GM12878 (cell line): Measurements from ENCODE around the gene RAC3. TPM values are rescaled to one million over a fixed set of nuclear protein-coding genes. Genes with fewer than 3 reads are reported as not detected.

Experiments used
- ATAC-seq: fragments of 200-7000 bp; cut with Tn5 transposase; 3 replicates; pipeline ENCODE4 v1.9.1; 2020; ENCODE audit warnings: mild to moderate bottlenecking, moderate library complexity
- BruUV-seq: library from RNA; stranded (reverse); fragments of 400-500 nt; replicated peaks from 2 replicates; lab custom pipeline; 2021; lab: Mats Ljungman, UMichigan
- CTCF ChIA-PET: fragments of 300-600 bp; sonication (Branson Sonifier 250); formaldehyde crosslinking; extraction: SDS; loops from one replicate; lab custom pipeline; 2021; ENCODE audit warnings: inconsistent platforms; lab: Yijun Ruan, JAX
- POLR2A ChIA-PET: fragments of 350-600 bp; formaldehyde crosslinking; extraction: SDS; loops from one replicate; lab custom pipeline; 2021; ENCODE audit warnings: inconsistent platforms; lab: Charles Lee
- RAD21 ChIA-PET: fragments of 300-600 bp; sonication (Branson Sonifier 250); formaldehyde crosslinking; loops from one replicate; lab custom pipeline; 2023; ENCODE audit warnings: antibody characterized with exemption; ENCODE audit not compliant: unreplicated experiment; lab: Charles Lee
- SMC1A ChIA-PET: fragments of 300-600 bp; sonication (Branson Sonifier 250); formaldehyde crosslinking; loops from one replicate; lab custom pipeline; 2023; ENCODE audit not compliant: unreplicated experiment, uncharacterized antibody; lab: Charles Lee
- DNase-seq: peaks from one replicate; pipeline ENCODE4 v3.0.0-alpha.2; 2011; ENCODE audit warnings: low read depth, low spot score
- FAIRE-seq: peaks from 3 replicates; lab custom pipeline; 2011; peaks lifted over from hg19 to GRCh38; lab: Jason Lieb, UNC
- H2AFZ ChIP-seq: 2 replicates; pipeline ENCODE4 v1.6.0; 2011; ENCODE audit warnings: low read depth, low read length, control low read depth; ENCODE audit not compliant: control insufficient read depth
- H3K27ac ChIP-seq: 2 replicates; pipeline ENCODE4 v1.5.1; 2011; ENCODE audit warnings: control low read depth; ENCODE audit not compliant: control insufficient read depth, insufficient read depth
- H3K27me3 ChIP-seq, 2 experiments: replicated peaks in 1 of 2; 2 replicates each; pipeline versions ENCODE4 v1.6.0 to v1.6.1; 2011; ENCODE audit warnings: low read length in 1 of 2; ENCODE audit not compliant: control insufficient read depth in 2 of 2, insufficient read depth in 2 of 2
- H3K36me3 ChIP-seq, 2 experiments: 2 replicates each; pipeline ENCODE4 v1.5.1; 2011; ENCODE audit warnings: low read length in 1 of 2; ENCODE audit not compliant: control insufficient read depth in 2 of 2, insufficient read depth in 2 of 2
- H3K4me1 ChIP-seq: 2 replicates; pipeline ENCODE4 v1.6.1; 2011; ENCODE audit warnings: mild to moderate bottlenecking, low read length, moderate library complexity, mixed read lengths; ENCODE audit not compliant: control insufficient read depth, insufficient read depth
- H3K4me2 ChIP-seq: 2 replicates; pipeline ENCODE4 v1.6.0; 2011; ENCODE audit warnings: control low read depth; ENCODE audit not compliant: control insufficient read depth, insufficient read depth
- H3K4me3 ChIP-seq: fragments of 200-600 bp; sonication (generic); 2 replicates; pipeline ENCODE4 v1.5.1; 2016
- H3K79me2 ChIP-seq: 2 replicates; pipeline ENCODE4 v1.6.0; 2011; ENCODE audit warnings: low read length; ENCODE audit not compliant: control insufficient read depth, insufficient read depth
- H3K9ac ChIP-seq: 2 replicates; pipeline ENCODE4 v1.8.0; 2011; ENCODE audit warnings: low read length, control low read depth, mixed read lengths; ENCODE audit not compliant: control insufficient read depth, insufficient read depth
- H3K9me3 ChIP-seq: replicated peaks from 3 replicates; pipeline ENCODE4 v1.5.1; 2011; ENCODE audit warnings: mild to moderate bottlenecking, low read length; ENCODE audit not compliant: control insufficient read depth, insufficient read depth
- H4K20me1 ChIP-seq: 2 replicates; pipeline ENCODE4 v1.6.0; 2011; ENCODE audit not compliant: control insufficient read depth, insufficient read depth
- BCL11A ChIP-seq: IDR thresholded peaks from 2 replicates; pipeline ENCODE4 v1.6.1; 2011; ENCODE audit warnings: low read depth, low read length
- CUX1 ChIP-seq: IDR thresholded peaks from 2 replicates; pipeline ENCODE4 v1.6.1; 2012; ENCODE audit warnings: improper control_type of control experiment, low read depth, low read length; ENCODE audit not compliant: insufficient replicate concordance
- HDAC6 ChIP-seq: fragments of 200-600 bp; sonication (generic); IDR thresholded peaks from one replicate; pipeline ENCODE4 v1.8.0; 2017; ENCODE audit warnings: antibody characterized with exemption; ENCODE audit not compliant: unreplicated experiment
- IRF3 ChIP-seq: fragments of 450-650 bp; IDR thresholded peaks from 2 replicates; pipeline ENCODE4 v1.6.1; 2014; ENCODE audit warnings: mild to moderate bottlenecking
- MTA2 ChIP-seq: fragments of 450-650 bp; IDR thresholded peaks from 2 replicates; pipeline ENCODE4 v1.6.1; 2016; ENCODE audit warnings: low read depth, mild to moderate bottlenecking, moderate library complexity
- NR2C2 ChIP-seq: IDR thresholded peaks from 2 replicates; pipeline ENCODE4 v1.6.1; 2011; ENCODE audit warnings: borderline replicate concordance, low read depth; ENCODE audit not compliant: control insufficient read depth, insufficient read length
- RCOR1 ChIP-seq: conservative IDR thresholded peaks from 2 replicates; pipeline ENCODE4 v1.6.1; 2012; ENCODE audit warnings: low read depth, low read length, improper control_type of control experiment
- TARDBP ChIP-seq: IDR thresholded peaks from 2 replicates; pipeline ENCODE4 v1.6.1; 2016; ENCODE audit warnings: borderline replicate concordance
- ZNF274 ChIP-seq: IDR thresholded peaks from one replicate; pipeline ENCODE4 v1.8.0; 2011; ENCODE audit not compliant: insufficient read length, insufficient read depth
- WGBS: methylation state at CpG from one replicate; pipeline ENCODE4 v1.1.6; 2016; ENCODE audit warnings: low lambda C conversion rate; ENCODE audit not compliant: insufficient replicate concordance, insufficient coverage; ENCODE audit errors: missing lambda C conversion rate; 5-methylcytosine and 5-hydroxymethylcytosine counted together
- in situ Hi-C: fragments of 300-500 bp; cut with MboI; formaldehyde crosslinking; loops from 9 replicates; pipeline ENCODE4 v1.14.3; 2018; ENCODE audit warnings: mixed read lengths
- intact Hi-C: fragments of 100-400 bp; cut with micrococcal nuclease; formaldehyde crosslinking; loops from one replicate; pipeline ENCODE4 v1.14.2; 2022; ENCODE audit not compliant: unreplicated experiment
- polyA plus RNA-seq, 11 experiments: library from polyadenylated mRNA; depleted of rRNA in 4 of 11; unstranded in 6 of 11; stranded (reverse) in 5 of 11; fragments of >200 nt; fragmentation: Nextera tagmentation in 4 of 11; fragmentation: Illumina TruSeq in 1 of 11; extraction: Ambion mirVana in 4 of 11; extraction: Trizol in 1 of 11; gene quantifications; 1 replicate in 1 of 11; 2 replicates in 10 of 11; pipeline versions ENCODE4 v1.2.1 to v1.2.3, GENCODE V29; 2011 to 2016; ENCODE audit warnings: inconsistent platforms in 2 of 11, missing spikeins in 2 of 11, low read depth in 1 of 11
- total RNA-seq, 4 experiments: library from RNA; depleted of rRNA in 3 of 4; stranded (reverse); fragments of >200 nt in 3 of 4; fragmentation: Illumina TruSeq in 1 of 4; extraction: Trizol in 1 of 4; gene quantifications; 2 replicates each; pipeline versions ENCODE4 v1.2.1 to v1.2.3, GENCODE V29; 2013 to 2021
- TF ChIP-seq, protein P1 (sequence below): fragments of 450-650 bp; formaldehyde crosslinking; IDR thresholded peaks from 2 replicates; pipeline ENCODE4 v1.5.0; 2022; ENCODE audit warnings: mild to moderate bottlenecking, missing genetic modification characterization
- TF ChIP-seq, protein P2 (sequence below): IDR thresholded peaks from 2 replicates; pipeline ENCODE4 v1.6.1; 2011; ENCODE audit warnings: borderline replicate concordance, low read depth, mild to moderate bottlenecking, moderate library complexity, mixed read lengths, low read length; ENCODE audit not compliant: insufficient read depth; ENCODE audit errors: extremely low read length
- TF ChIP-seq, protein P3 (sequence below): IDR thresholded peaks from 2 replicates; pipeline ENCODE4 v1.6.1; 2011; ENCODE audit warnings: low read depth, low read length, improper control_type of control experiment, borderline replicate concordance

The RAC3 gene
- total and polyA plus RNA-seq, 10 of the 15 experiments (the other 5 are each of a cell fraction or from before 2014, with no cell fraction given), result 0.11 to 32.9 (median 6.7) TPM

DNA sequence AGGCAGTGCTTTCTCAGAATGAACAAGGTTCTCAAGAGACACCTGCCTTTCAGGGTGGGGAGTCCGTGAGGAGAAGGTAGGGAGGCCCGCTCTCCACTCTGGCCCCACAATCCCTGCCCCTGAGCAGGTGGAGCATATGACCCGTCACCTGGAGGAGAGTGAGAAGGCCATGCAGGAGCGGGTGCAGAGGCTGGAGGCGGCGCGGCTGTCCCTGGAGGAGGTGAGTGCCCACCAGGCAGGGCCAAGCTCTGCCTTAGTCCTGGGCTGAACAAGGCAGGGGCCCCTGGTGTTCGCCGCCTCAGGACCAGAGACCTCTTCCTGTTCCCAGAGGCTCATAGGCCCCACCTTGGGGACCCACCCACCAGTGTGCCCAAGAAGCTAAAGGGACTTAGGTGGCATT is 2.5 kb upstream of the RAC3 start:
- no peak overlapping the region for H3K27ac ChIP-seq
- RAD21 ChIA-PET, result interaction anchor here (1.4 to 1.5 kb wide), 2 partner anchors 125 to 271 kb away, joined by 3 to 4 read pairs; no protein-coding TSS in a partner anchor
- POLR2A ChIA-PET, result no interaction called here
- no peak overlapping the region for H3K4me3 ChIP-seq
- H4K20me1 ChIP-seq, result no peaks in the 10 kb centered on the region
- H3K79me2 ChIP-seq, result no peaks in the 10 kb centered on the region; the same call in 1 of the 2 replicates
- no peak for DNase-seq
- ATAC-seq, result no peak
- intact Hi-C loops, result no loop called here
- no peak overlapping the region for H3K4me2 ChIP-seq
- H3K9me3 ChIP-seq, result no peaks in the 10 kb centered on the region
- WGBS, result 98% methylated on average over 9 of the region's 9 CpGs
- peaks cover 7% of the 10 kb centered on the region for H3K4me1 ChIP-seq
- FAIRE-seq, result no peak
- CTCF ChIA-PET, result interaction anchor here (1.1 to 2.1 kb wide), 6 partner anchors 8 to 322 kb away, joined by 3 to 19 read pairs (median 6); partner anchors contain the start of gene DCXR
- BruUV-seq, result no TSS peak
- in situ Hi-C loops, result no loop called here
- H3K9ac ChIP-seq, result no peak overlapping the region
- H2AFZ ChIP-seq, result no peak overlapping the region
- H3K36me3 ChIP-seq, result no peaks in the 10 kb centered on the region; a peak in 1 of 4 replicates
- SMC1A ChIA-PET, result interaction anchor here (2.5 kb wide), 1 partner anchor 126 kb away, joined by 13 read pairs; no protein-coding TSS in a partner anchor
- H3K27me3 ChIP-seq, result no peaks in the 10 kb centered on the region
- TF ChIP-seq, protein P1, sequence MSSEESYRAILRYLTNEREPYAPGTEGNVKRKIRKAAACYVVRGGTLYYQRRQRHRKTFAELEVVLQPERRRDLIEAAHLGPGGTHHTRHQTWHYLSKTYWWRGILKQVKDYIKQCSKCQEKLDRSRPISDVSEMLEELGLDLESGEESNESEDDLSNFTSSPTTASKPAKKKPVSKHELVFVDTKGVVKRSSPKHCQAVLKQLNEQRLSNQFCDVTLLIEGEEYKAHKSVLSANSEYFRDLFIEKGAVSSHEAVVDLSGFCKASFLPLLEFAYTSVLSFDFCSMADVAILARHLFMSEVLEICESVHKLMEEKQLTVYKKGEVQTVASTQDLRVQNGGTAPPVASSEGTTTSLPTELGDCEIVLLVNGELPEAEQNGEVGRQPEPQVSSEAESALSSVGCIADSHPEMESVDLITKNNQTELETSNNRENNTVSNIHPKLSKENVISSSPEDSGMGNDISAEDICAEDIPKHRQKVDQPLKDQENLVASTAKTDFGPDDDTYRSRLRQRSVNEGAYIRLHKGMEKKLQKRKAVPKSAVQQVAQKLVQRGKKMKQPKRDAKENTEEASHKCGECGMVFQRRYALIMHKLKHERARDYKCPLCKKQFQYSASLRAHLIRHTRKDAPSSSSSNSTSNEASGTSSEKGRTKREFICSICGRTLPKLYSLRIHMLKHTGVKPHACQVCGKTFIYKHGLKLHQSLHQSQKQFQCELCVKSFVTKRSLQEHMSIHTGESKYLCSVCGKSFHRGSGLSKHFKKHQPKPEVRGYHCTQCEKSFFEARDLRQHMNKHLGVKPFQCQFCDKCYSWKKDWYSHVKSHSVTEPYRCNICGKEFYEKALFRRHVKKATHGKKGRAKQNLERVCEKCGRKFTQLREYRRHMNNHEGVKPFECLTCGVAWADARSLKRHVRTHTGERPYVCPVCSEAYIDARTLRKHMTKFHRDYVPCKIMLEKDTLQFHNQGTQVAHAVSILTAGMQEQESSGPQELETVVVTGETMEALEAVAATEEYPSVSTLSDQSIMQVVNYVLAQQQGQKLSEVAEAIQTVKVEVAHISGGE (CRISPR knock-in tag), result no peak
- TF ChIP-seq HDAC6 (no peak), NR2C2 (no peak), IRF3 (no peak), MTA2 (no peak), CUX1 (no peak), ZNF274 (no peak), BCL11A (no peak), RCOR1 (no peak), TARDBP (no peak)
- TF ChIP-seq, protein P2, sequence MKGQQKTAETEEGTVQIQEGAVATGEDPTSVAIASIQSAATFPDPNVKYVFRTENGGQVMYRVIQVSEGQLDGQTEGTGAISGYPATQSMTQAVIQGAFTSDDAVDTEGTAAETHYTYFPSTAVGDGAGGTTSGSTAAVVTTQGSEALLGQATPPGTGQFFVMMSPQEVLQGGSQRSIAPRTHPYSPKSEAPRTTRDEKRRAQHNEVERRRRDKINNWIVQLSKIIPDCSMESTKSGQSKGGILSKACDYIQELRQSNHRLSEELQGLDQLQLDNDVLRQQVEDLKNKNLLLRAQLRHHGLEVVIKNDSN, result no peak
- TF ChIP-seq, protein P3, sequence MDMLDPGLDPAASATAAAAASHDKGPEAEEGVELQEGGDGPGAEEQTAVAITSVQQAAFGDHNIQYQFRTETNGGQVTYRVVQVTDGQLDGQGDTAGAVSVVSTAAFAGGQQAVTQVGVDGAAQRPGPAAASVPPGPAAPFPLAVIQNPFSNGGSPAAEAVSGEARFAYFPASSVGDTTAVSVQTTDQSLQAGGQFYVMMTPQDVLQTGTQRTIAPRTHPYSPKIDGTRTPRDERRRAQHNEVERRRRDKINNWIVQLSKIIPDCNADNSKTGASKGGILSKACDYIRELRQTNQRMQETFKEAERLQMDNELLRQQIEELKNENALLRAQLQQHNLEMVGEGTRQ, result no peak
